SH-SY5Y (cell line): Measurements from ENCODE around the gene ASS1.

ENCODE experiments used
- GATA2 ChIP-seq: IDR thresholded peaks from 2 replicates; pipeline ENCODE4 v1.6.1; 2011; ENCODE audit warnings: mild to moderate bottlenecking, low read depth, low read length
- GATA3 ChIP-seq: IDR thresholded peaks from 2 replicates; pipeline ENCODE4 v1.6.1; 2011; ENCODE audit warnings: low read depth, mild to moderate bottlenecking, low read length, moderate library complexity

DNA sequence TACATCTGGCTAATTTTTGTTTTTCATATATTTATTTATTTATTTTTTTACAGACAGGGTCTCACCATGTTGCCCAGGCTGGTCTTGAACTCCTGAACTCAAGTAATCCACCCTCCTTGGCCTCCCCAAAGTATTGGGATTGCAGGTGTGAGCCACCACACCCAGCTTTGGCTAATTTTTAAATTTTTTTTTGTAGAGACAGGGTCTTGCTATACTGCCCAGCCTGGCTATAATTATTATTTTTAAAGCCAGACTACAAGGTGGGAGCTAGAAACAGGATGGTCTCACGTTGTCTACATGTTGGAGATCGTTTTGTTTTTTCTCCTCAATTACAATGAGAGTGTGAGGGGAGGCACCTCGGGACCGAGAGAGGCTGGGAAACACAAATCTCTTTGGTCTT, 23.8 kb downstream of the ASS1 start:
- TF ChIP-seq GATA3 (no peak), GATA2 (no peak)
